RWPE2 (cell line): Measurements from ENCODE around the gene GCN1.

Experiments
- ATAC-seq: fragments of 200-7000 bp; cut with Tn5 transposase; 3 replicates; pipeline ENCODE4 v1.9.1; 2021; ENCODE audit warnings: low read depth
- DNase-seq: peaks from one replicate; pipeline ENCODE4 v3.0.0-alpha.2; 2020; ENCODE audit warnings: low spot score
- H3K27ac ChIP-seq: fragments of 450-650 bp; 2 replicates; pipeline ENCODE4 v1.5.1; 2017; ENCODE audit warnings: mild to moderate bottlenecking; ENCODE audit not compliant: poor library complexity, severe bottlenecking
- H3K27me3 ChIP-seq: fragments of 250-450 bp; sonication (Bioruptor Pico); 2 replicates; pipeline ENCODE4 v1.5.1; 2021; ENCODE audit warnings: mild to moderate bottlenecking, moderate library complexity; ENCODE audit not compliant: insufficient read depth, poor library complexity, severe bottlenecking
- H3K36me3 ChIP-seq: fragments of 250-450 bp; sonication (Bioruptor Pico); 2 replicates; pipeline ENCODE4 v1.5.1; 2020; ENCODE audit warnings: low read depth, mild to moderate bottlenecking, moderate library complexity
- H3K4me1 ChIP-seq: fragments of 250-450 bp; sonication (Bioruptor Pico); 2 replicates; pipeline ENCODE4 v1.5.1; 2021; ENCODE audit warnings: mild to moderate bottlenecking, moderate library complexity; ENCODE audit not compliant: insufficient read depth, poor library complexity, severe bottlenecking
- H3K4me3 ChIP-seq: fragments of 250-450 bp; sonication (Bioruptor Pico); 2 replicates; pipeline ENCODE4 v1.5.1; 2021; ENCODE audit warnings: mild to moderate bottlenecking, moderate library complexity; ENCODE audit not compliant: severe bottlenecking
- H3K9me3 ChIP-seq: fragments of 250-450 bp; sonication (Bioruptor Pico); 2 replicates; pipeline ENCODE4 v1.5.1; 2021; ENCODE audit warnings: mild to moderate bottlenecking, moderate library complexity; ENCODE audit not compliant: severe bottlenecking
- TF ChIP-seq, protein P1 (sequence below): fragments of 450-650 bp; IDR thresholded peaks from one replicate; pipeline ENCODE4 v1.5.1; 2017; ENCODE audit warnings: mild to moderate bottlenecking, moderate library complexity; ENCODE audit not compliant: poor library complexity, severe bottlenecking

Gene GCN1

DNA sequence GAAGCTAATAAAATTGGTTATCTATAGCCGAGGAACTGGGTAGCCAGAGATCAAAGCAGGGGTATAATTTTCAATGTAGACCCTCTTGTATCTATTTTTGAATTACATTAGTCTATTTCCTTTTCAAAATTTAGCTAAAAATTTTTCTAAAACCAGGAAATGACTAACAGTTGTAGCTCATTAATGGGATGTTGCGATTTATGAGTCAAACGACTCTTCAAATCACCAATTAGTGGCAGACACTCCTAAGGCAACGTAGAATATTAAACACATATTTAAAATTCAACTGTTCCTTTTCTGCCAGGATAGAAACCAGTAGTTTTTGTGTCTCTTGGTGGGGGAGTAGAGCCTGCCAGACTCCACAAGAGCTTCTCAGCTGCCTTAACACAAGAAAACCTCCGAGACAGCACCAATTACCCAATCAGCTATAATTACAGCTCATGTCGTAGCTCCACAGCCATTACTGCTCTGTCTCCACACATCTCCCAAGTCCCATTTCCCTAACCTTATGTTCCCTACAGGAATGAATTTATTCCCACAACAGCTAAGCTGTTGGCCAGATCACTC lies 26.9 kb downstream of the GCN1 start:
- no peak for ATAC-seq
- no peak for DNase-seq
- H3K9me3 ChIP-seq = no peaks in the 10 kb centered on the region
- peaks cover 95% of the 10 kb centered on the region for H3K36me3 ChIP-seq
- H3K27me3 ChIP-seq = no peaks in the 10 kb centered on the region
- no peak overlapping the region for H3K27ac ChIP-seq
- TF ChIP-seq, protein P1, sequence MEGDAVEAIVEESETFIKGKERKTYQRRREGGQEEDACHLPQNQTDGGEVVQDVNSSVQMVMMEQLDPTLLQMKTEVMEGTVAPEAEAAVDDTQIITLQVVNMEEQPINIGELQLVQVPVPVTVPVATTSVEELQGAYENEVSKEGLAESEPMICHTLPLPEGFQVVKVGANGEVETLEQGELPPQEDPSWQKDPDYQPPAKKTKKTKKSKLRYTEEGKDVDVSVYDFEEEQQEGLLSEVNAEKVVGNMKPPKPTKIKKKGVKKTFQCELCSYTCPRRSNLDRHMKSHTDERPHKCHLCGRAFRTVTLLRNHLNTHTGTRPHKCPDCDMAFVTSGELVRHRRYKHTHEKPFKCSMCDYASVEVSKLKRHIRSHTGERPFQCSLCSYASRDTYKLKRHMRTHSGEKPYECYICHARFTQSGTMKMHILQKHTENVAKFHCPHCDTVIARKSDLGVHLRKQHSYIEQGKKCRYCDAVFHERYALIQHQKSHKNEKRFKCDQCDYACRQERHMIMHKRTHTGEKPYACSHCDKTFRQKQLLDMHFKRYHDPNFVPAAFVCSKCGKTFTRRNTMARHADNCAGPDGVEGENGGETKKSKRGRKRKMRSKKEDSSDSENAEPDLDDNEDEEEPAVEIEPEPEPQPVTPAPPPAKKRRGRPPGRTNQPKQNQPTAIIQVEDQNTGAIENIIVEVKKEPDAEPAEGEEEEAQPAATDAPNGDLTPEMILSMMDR = no peak
- no peaks in the 10 kb centered on the region for H3K4me1 ChIP-seq
- no peak overlapping the region for H3K4me3 ChIP-seq

DNA sequence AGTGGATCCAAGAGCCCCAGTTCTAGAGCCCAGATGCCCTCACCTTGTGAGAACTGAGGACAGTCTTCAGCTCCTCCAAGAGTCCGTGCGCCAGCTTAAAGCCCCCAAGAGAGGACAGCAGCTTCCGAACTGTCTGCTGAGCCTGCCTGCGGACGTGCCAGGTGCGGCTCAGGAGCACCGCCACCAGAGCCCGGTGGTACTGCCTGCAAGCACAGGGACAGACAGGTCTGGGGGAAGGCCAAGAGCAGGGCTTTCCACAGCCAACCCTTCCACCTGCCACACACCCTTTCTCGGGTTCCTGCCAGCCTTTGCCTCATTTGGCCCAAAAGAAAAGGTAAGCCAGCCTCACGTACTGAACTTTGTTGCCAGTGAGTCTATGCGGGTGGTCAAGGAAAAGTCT lies 30.2 kb downstream of the GCN1 start:
- H3K36me3 ChIP-seq = peaks cover 95% of the 10 kb centered on the region
- no peak for ATAC-seq
- no peaks in the 10 kb centered on the region for H3K27me3 ChIP-seq
- TF ChIP-seq, protein P1 = no peak
- no peak overlapping the region for H3K27ac ChIP-seq
- no peaks in the 10 kb centered on the region for H3K9me3 ChIP-seq
- DNase-seq = no peak
- H3K4me3 ChIP-seq = no peak overlapping the region
- H3K4me1 ChIP-seq = no peaks in the 10 kb centered on the region

DNA sequence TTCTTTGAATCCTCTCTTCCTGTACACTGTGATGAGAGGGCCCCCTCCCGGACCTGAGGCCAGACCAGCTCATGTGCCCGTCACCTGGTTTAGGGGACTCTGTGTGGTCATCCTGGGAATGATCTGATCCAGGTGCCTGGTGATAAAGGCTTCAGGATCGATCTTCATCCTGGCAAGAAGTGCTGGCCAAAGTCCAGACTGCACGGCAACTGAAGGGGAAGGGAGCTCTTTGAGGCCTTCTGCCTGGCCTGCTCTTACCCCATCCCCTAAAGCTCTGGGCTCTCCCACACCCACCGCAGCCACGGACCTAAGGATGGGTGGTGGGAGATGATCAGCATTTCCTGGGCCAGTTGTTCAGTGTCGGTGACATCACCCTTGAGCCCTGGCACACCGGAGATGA lies 31.8 kb downstream of the GCN1 start:
- ATAC-seq = no peak

DNA sequence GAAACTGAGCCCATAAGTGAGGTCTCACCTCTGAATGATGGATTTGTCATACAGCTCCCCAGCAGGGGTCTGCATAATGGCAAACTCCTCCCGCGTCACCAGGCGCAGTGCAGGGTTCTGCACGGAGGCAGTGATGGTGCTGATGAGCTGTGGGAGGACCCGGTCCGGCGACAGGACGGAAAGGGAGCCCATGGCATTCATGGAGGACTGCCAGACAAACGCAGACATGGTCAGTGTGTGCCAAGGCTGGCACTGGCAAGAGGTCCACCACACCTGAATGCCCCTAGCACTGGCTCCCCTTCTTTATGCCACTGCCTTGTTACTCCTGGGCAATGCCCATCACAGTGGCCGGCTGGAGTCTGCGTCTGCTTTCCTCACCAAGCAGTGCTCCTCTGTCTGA lies 32.7 kb downstream of the GCN1 start:
- Histone ChIP-seq H3K36me3 (peaks cover 100% of the 10 kb centered on the region), H3K27ac (no peak overlapping the region), H3K4me3 (no peak overlapping the region), H3K9me3 (no peaks in the 10 kb centered on the region), H3K4me1 (no peaks in the 10 kb centered on the region), H3K27me3 (no peaks in the 10 kb centered on the region)
- ATAC-seq = no peak
- TF ChIP-seq, protein P1 = no peak
- DNase-seq = no peak

More for the DNA sequence above, 31.8 kb downstream of the GCN1 start:
- no peak for DNase-seq
- Histone ChIP-seq H3K4me3 (no peak overlapping the region), H3K27me3 (no peaks in the 10 kb centered on the region), H3K36me3 (peaks cover 100% of the 10 kb centered on the region), H3K9me3 (no peaks in the 10 kb centered on the region), H3K4me1 (no peaks in the 10 kb centered on the region), H3K27ac (no peak overlapping the region)
- TF ChIP-seq, protein P1 = no peak

DNA sequence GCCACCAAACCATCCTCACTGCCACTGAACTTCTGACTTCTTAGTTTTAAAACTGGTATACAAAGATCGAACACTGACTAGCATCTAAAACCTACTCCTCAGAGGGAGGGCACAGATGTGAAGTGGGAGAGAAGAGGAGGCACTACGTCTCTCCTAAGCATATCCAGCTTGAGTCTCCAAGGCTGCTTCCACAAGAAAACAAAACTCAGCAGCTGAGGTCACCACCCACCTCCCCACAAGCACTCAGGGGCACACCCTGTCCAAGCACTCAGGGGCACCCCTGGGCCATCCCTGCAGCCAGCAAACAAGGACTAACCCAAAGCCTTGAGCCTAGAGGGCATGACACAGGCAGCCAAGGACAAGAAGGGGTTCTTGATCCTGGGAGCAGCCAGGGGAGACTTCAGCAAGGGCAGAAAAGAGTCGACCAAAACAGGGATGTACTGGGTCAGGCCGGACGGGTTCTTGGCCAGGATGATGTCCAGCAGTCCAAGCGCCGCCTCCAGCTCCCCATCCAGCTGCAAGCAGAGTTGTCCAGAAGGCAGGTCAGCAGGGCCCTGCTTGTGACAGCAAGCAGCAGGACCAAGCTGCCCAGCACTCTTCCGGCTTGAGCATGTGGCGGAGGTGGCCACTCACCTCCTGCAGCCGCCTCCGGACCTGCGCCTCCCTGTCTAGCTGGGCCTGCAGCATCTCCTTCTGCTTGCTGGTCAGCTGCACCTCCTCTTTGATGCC lies 34.8 kb downstream of the GCN1 start:
- no peak overlapping the region for H3K27ac ChIP-seq
- H3K9me3 ChIP-seq = no peaks in the 10 kb centered on the region
- DNase-seq (no peak), ATAC-seq (0 out of 3 replicates have a peak, but pooled peaks have one; percentile 8)
- H3K4me3 ChIP-seq = no peak overlapping the region
- no peaks in the 10 kb centered on the region for H3K4me1 ChIP-seq
- no peaks in the 10 kb centered on the region for H3K27me3 ChIP-seq
- TF ChIP-seq, protein P1 = no peak
- peaks cover 100% of the 10 kb centered on the region for H3K36me3 ChIP-seq
